HG03439 (cell line): ENCODE measurements around the gene PYGM.

Experiments
- ATAC-seq: cut with Tn5 transposase; IDR thresholded peaks from one replicate; pipeline ENCODE4 v1.9.1; 2021; ENCODE audit warnings: mild to moderate bottlenecking, moderate library complexity; ENCODE audit not compliant: unreplicated experiment

The PYGM gene

GRCh38 chr11:64697663-64698375, 62.0 kb downstream of the PYGM start:
- ATAC-seq = no peak
